HG03103 (cell line): Measurements from ENCODE around the gene SLC8A3.

Experiments
- ATAC-seq: cut with Tn5 transposase; IDR thresholded peaks from one replicate; pipeline ENCODE4 v1.9.1; 2021; ENCODE audit warnings: low read depth; ENCODE audit not compliant: unreplicated experiment

The SLC8A3 gene

DNA sequence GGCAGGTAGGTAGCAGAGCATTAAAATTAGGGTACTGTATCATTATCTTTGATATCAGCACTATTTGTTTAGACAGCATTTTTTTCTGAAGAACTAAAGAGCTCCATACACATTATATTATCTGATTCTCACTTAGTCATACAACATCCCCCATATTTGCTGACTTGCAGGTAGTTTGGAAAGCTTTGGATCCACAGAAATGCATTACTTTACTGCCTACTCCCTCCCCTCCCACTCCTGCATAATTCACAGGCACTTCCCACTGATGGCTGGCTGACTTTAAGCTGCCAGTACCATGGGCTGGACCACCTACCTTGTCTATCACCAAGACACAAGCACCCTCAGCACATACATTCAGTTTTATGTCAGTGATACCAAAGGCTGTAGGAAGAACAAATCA lies 110.4 kb downstream of the SLC8A3 start:
- no peak for ATAC-seq

GRCh38 chr14:70077720-70078119 lies 111.0 kb downstream of the SLC8A3 start:
- ATAC-seq, result no peak

DNA sequence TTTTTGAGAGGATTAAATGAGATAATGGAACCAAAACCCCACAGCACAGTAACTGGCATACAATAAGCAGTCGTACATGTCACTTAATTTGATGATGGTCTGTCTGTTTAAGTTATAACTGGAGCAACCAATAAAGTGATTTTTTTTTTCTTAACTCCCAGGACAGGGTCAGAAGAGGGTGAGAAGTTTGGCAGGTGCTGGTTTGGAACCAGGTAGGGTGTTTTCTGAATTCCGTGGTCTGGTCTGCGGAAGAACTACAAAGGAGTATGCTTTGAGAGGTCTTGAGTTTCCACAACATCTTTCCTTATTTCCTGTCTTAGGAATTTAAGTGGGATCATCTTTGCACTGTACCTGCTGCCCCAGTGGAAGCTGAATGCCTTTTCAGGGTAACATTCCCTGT lies 111.7 kb downstream of the SLC8A3 start:
- no peak for ATAC-seq

GRCh38 chr14:70073924-70074566 lies 114.7 kb downstream of the SLC8A3 start:
- ATAC-seq, result no peak

DNA sequence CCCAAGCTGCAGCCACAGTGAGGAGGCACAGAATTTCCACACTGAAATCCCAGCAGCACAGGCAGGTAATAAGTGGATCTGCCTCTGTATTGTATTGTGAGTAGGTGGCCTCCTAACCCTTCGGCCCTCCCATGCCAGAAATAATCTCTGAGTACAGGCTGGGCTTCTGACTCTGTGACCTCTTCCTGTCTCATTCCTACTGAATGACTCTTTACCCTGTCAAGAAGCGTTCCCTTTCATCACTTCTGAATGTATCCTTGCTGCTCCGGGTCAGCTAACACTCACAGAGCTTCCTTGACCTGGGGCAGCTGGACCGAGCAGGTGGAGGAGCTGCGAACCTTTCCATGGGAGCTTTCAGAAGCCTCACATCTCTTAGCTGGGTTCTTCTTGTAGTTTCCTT lies 119.6 kb downstream of the SLC8A3 start:
- no peak for ATAC-seq

DNA sequence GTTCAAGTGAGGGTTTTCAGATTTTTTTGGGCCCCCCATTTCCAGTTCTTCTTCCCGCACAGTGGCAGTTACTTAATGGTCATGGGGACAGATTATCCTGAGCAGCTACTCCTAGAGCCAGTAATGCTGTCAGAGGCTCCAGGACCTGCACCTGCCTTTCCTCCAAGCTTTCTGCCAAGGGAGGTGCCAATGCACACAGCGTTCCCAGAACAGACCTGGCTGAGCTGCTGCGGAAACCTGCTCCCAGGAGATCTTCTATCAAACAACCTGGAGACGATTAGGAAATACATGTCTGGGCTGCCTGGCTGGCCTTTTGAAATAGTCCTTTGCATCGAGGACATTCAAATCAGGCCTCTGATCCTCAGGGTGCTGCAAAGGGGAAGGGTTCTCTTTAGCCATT lies 120.9 kb downstream of the SLC8A3 start:
- no peak for ATAC-seq

GRCh38 chr14:70064136-70064865 lies 124.5 kb downstream of the SLC8A3 start:
- ATAC-seq, result no peak

DNA sequence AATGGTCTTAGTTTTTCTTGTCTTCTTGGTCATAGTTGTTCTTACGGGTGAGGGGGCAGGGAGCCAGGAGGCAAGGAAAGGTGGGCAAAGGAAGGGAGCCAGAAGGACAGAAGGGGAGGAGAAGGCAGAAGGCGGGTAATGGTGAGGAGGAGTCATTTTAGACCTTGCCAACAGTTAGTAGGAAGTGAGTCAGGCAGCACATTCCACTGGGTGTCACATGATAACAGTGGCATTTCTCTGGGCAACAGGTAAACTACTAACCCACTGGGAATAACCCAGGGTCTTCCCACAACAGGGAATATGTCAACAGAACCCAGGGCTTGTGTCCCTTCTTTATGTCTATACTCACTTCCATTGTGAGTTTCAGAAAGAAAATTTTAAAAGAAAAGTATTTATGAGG lies 127.6 kb downstream of the SLC8A3 start:
- no peak for ATAC-seq

- no peak for ATAC-seq
These were observed 129.2 kb downstream of the SLC8A3 start for GRCh38 chr14:70059545-70059944.

- no peak for ATAC-seq
These were observed 131.1 kb downstream of the SLC8A3 start for GRCh38 chr14:70057519-70058136.

- no peak for ATAC-seq
These were observed 135.8 kb downstream of the SLC8A3 start for GRCh38 chr14:70052990-70053389.

- ATAC-seq, result no peak
These were observed 138.6 kb downstream of the SLC8A3 start for GRCh38 chr14:70050136-70050535.

- no peak for ATAC-seq
These were observed 139.1 kb downstream of the SLC8A3 start for GRCh38 chr14:70049605-70050004.

DNA sequence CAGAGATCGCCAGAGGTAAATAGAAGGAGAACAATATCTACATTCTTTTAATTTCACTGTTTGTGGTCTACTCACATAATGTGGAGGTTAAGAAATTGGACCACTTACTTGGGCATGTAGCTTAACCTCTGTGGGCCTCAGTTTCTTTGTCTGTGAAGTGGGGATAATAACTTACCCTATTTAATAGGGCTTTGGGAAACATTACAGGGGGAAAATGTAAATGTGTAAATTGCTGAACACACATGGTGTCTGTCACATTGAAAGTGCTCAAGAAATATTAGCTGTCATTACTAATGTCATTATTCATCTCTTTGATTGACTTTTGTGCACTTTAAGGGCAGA lies 140.5 kb downstream of the SLC8A3 start:
- ATAC-seq, result no peak

GRCh38 chr14:70047598-70048312 lies 141.0 kb downstream of the SLC8A3 start:
- no peak for ATAC-seq

DNA sequence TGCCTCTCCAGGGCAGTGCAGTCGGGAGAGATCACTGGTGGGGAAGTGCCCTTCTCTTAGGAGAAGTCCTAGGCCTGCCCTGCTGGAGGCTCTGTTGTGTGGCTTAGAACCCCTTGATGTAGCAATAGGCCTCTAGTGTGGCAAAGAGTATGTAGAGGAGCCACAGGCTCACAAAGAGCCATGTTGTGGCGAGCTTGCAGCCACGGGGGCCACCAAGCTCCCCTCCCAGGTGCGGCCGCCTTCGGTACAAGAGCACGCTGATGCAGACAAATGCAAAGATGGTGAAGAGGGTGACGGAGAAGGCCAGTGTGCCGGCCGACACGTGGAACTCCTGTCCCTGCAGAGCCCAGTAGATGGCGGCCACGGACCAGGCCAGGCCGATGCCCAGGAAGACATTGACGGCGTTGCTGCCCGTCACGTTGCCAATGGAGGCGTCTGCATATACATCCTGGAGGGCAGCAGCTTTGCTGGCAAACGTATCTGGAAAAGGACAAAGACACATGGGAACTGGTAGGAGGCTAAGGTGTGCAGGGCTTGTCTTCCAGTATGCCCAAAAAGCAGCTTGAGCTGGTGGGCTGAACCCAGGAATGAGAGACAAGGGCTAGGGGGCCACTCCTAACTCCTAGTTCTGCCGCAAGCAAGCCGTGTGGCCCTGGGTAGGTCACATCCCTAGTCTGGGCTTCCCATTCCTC lies 142.8 kb downstream of the SLC8A3 start:
- no peak for ATAC-seq

GRCh38 chr14:70045310-70045709 lies 143.4 kb downstream of the SLC8A3 start:
- ATAC-seq, result no peak

DNA sequence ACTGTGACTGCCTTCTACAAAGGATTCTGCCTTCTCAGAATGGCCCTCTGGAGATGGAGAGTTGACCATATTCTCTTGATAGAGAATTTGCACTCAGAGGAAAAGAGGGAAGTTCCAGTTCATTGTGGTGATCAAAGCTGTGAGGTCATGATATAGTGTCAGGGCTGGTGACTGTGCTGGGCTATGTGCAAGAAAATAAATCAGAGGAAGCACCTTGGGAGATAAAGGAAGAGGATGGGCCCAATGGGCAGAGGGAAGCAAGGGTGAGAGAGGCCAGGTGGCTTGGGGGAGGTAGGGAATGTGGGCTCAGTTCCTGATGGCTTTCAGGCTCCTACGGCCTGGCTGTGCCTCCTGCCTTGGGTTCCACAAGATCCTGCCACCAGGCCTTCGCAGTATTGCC lies 145.8 kb downstream of the SLC8A3 start:
- no peak for ATAC-seq

DNA sequence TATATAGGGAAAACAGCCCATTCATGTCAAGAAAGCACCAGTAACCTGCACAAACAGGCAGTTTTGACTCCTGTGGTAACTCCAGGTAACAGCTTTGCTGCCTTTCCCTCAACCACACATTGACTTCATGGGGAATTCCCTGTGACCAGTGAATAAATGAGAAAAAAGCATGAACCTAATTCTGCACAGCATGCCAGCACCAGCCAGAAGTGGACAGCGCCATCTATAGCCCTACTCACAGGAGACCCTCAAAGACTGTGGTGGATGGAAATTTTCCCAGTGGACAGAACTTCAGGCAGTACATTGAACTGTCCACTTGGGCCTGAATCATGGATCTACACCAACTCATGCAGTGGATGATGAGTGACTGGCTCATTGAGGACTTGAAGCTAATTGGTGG lies 152.1 kb downstream of the SLC8A3 start:
- ATAC-seq, result no peak

- no peak for ATAC-seq
These were observed 154.5 kb downstream of the SLC8A3 start for GRCh38 chr14:70034257-70034656.

- no peak for ATAC-seq
These were observed 155.2 kb downstream of the SLC8A3 start for GRCh38 chr14:70033561-70033960.
